ENCODE measurements around the gene ZNF883.

ZNF883 gene

DNA sequence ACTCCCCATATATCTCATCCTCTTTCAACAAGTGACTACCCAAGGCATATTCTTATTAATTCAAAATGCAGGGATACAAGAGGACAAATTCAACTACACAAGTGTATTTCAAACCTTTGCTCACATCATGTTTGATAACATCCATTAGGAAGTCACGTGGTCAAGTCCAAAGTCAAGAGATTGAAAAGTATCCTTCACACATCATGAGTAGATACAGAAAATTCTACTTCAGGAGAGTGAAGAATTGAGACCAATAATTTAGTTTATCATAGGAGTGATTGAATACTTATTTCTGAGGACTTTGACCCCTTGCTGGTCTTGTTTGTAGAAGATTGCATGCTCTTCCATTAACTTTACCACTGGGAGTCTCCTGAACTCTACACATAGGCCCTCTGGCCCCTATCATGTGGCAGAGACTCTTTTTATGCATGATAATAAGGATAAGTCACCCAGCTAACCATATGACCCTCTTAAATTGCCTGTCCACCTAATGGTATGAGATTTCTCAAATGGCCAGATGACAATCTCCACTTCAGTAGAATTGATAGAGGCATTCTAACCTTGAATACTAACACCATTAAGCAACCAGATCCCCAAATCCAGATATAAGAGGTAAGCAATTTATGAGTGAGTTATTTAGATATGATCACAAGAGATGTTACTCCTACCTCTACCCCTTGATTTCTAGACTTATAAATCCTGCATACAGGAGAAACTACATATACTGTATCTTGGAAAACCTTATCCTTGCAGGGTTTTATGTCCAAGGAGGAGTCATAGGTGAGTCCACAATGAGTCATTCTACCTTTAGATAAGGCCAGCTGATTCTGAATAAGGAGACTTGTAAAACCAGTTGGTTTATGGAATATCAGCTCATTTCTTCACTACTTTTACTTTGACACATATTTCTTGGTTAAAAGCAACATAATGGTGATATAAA, 94.7 kb downstream of the ZNF883 start:
- DNase-seq, result no peak

DNA sequence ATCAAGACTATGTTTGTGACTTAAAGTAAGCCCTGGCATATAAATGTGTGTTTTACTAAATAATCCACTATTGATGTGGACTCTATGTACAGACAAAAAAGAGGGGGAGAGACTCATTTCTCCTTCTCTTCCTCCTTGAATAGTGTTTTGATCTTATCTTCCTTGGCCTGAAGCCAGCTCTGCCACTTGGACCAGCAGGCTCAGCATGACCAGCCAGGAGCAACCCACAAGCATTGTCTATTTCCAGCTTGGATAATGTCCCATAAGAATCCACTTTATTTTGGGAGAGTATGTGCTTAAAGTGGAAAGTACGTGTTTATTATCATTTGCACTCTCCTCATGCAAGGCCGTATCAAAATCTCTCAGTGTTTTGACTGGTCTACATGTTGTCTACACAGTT, 97.5 kb downstream of the ZNF883 start:
- DNase-seq, result no peak

DNA sequence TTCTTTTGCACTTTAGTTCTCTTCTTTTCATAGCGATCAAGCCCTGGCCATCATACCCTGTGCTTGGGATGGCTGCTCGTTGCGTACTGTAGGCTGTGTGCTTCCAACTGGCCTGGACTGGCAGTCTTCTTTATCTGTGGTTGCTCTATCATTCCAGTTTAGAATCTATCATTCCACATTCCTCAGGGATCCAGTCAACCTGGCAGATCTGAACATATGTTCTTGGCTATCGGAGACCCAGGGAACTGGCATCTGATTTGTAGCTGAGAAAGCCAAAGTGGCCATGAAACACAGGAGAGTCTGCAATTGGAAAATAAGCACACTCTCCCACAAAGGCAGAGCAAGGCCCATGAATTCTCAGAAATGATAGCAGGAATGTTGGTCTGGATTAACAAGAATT, 98.7 kb downstream of the ZNF883 start:
- no peak for DNase-seq

DNA sequence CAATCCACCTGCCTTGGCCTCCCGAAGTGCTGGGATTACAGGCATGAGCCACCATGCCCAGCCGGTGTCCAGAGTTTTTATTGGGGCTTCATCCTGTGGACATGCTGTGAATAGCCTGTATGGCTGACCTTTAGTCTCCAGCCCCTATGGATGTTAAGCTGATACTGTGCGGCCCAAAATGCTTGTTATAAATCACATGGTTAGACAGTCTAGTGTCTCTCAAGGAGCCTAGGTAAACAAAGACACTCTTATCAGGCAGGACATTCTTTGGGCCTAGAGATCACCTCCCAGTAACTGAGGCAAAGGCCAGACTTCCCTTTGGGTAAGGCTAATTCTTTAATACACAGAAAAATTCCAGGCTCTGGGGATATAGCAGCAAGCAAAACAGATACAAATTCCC, 99.4 kb downstream of the ZNF883 start:
- no peak for DNase-seq

DNA sequence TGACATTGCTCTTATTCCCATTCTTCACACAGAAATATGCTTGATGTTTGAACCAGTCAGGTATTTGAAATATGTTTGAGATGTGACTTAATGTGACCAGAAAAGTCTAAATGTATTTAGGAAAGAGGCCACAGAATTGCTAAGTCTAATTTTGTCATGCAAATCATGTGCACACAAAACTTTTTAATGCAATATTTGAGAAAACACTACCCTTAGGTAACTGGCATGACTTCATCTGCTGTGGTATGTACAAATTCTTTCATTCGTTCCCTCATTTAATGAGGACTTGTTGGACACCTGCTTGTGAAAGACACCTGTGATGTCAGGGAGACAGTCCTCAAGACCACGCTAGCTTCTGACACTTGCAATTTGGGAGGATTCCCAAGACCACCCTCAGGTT, 100.3 kb downstream of the ZNF883 start:
- DNase-seq, result no peak

All from activated CD4-positive, alpha-beta T cell treated with anti-CD3 and anti-CD28 coated beads, Interleukin-10, Interleukin-2, amounts not matched to agents 100 ng/mL and 50 ng/mL, durations not matched to agents 16 hours and 8 hours (primary cell).